ENCODE results near the gene TXNRD1. TPM values are rescaled to one million over a fixed set of nuclear protein-coding genes. Genes with fewer than 3 reads are reported as not detected.
"Not testable (repeated sequence)": the region's sequence is repeated elsewhere in the genome, so short reads cannot be mapped to it uniquely, and the experiment has no call there.

Gene TXNRD1
- polyA plus RNA-seq, 4 donors, result 54.0 to 72.7 (median 59.0) TPM

DNA sequence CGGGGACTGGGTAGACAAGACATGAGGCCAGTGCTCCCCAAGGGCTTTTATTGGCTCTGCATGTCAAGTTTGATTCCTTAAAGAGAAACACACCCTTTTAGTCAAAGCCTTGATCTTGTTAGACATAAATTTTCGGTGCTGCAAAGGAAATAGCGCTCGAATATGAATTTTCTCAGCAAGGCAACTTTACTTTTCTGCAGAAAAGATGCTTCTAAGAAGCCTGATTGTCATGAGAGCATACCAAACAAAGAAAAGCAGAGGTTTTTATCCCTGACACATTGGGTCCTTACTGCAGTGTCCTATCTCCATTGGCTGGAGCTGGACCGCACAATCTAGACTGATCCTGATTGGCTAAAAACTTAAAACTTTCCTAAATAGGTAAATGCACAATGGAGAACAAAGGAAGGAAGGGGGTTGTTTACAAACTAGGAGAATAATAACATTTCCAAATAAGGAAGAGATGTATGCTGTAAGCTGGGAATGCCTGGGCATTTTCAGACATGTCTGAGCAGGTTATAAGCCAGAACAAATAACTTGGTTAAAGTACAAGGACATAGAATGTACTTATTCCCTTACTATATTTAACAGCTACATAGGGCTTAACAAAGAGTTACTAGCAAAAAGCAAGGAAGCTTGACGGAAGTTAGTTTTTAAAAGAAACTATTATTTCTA, 17.2 kb downstream of the TXNRD1 start:
- no peak for DNase-seq (ENCODE audit: low read depth in 4 of 4, low spot score in 3 of 4)

DNA sequence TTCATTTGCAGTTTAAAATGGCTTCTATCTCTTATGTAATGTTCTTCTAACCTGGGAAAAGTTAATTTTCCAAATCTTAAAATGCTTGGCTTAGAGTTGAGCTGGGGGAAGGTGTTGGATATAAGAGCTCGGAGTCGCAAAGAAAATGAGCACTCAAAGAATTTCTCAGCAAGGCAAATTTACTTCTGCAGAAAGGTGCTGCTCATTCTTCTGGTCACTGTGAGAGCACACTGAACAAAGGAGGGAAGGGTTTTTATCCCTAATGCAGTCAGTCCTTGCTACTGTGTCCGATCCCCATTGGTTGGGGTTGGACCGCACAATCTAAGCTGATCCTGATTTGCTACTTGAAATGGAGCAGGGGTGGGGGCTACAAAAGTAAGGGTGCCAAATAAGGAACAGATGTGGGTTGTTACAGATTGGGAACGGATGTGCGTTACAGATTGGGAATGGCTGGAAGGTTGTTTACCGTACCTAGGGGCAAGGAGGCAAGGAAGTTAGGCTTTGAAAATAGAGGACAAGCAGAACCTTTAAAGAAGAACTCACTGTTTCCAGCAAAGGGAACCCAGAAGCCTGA, 19.4 kb downstream of the TXNRD1 start:
- no peak for DNase-seq (ENCODE audit: low read depth in 4 of 4, low spot score in 3 of 4)

DNA sequence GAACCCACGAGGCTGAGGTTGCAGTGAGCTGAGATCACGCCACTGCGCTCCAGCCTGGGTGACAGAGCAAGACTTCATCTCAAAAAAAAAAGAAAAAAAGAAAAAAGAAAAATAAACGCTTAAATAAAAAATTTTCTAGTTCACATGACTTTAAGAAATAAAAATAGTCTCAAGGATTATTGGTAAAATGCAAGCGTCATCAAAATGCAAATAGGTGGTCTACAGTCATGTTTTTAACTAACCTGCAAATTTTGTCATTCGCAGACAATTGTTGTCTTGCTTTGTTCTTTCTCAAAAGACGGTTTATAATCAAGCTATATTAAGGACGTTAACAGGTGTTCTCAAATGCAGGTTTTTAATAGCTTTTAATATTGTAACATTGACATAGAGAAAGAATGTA, 22.4 kb downstream of the TXNRD1 start:
- no peak for DNase-seq (ENCODE audit: low read depth in 4 of 4, low spot score in 3 of 4)

DNA sequence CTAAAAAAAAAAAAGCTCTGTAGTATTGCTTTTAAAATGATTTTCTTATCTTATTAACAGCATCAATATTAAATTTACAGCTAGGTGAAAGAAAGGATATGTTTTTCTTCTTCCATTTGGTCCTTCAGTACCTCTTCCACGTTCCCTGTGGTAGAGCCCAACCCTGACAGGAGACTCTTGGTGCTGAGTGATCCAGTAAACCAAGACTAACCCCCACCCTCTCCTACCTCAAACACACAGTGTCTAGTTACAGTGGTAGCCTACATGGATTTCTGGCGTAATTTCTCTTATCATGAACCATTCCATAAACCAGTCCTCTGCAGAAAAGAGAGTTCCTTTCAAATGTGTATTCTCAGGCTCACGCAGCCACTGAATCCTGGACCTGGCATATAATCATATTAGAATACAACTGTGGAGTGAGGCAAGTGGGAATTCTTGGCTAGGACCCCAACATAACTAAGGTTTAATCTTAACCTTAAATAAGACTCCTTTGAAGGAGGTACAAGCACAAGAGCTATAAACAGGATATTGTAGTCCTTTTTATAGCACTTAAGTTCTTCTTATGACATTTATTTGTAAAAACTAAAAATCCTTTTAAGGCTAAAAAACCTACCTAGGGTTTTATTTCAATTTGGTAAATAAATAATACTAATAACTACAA, 27.1 kb downstream of the TXNRD1 start:
- DNase-seq (ENCODE audit: low read depth in 4 of 4, low spot score in 3 of 4), result no peak

DNA sequence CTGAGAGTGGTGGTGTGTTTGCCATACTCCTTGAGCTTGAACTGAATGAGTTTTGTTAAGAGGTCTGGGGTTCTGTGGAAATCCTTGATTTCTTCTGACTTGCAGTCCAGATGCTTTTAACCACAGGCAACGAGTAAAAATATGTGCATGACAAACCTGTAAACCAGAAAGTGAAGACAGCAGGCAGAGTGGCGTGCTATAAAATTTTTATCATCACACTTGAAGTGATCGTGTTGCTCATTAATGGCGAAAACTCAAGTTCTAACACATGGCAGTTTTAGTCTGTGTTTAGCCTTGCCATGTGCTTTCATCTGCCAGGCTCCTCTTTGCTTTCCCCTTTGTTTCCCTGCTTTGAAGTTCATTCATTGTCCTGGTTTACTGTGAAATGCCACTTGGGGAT, 28.0 kb downstream of the TXNRD1 start:
- DNase-seq (ENCODE audit: low read depth in 4 of 4, low spot score in 3 of 4), result no peak

DNA sequence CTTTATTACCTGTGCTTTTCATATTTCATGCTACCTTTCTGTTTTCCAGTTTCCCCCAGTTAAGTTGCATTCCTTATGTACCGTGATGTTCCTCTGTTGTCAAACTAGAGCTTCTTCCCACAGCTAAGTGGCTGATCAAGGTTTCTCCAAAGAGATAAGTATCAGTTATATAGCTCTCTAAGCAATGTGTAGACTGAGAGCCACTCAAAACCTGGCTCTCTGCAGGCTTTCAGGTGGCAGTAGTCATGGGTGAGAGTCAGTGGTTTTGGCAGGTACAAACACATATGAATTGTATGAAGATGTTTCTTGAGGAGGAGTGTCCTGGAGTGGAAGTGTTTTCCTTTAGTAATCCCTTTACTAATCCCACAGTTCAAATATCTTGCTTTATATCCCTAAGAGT, 28.4 kb downstream of the TXNRD1 start:
- DNase-seq (ENCODE audit: low read depth in 4 of 4, low spot score in 3 of 4), result no peak

DNA sequence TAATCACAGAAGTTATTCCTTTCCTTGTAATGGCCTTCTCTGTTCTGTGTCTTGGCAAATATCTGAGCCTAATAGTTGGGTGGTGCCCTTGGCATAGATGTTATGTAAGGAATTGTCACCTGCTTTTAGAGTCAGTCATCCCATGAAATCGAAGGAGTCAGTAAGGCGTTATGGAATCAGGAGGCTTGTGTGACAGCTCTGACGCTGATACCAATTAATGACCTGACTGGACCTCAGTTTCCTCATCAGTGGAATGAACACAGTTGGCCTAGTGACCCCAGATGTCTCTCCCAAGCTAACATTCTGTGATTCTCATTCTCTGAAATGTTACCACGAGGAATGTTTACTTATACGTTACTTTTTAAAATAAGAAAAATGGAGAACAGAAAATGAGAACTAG, 32.1 kb downstream of the TXNRD1 start:
- DNase-seq (ENCODE audit: low read depth in 4 of 4, low spot score in 3 of 4), result no peak

DNA sequence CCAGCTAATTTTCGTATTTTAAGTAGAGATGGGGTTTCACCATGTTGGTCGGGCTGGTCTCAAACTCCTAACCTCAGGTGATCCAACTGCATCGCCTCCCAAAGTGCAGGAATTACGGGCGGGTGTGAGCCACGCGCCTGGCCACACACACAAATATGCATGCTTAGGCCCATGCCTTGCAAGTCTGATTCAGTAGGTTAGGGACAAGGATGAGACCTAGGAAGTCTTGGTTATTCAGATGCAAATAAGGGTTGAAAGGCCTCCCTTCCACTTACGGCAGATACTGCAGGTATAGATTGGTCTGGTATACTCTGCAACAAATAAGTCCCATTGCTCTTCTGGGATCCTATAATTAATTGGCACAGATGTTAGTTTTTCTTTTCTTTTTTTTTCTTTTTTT, 32.9 kb downstream of the TXNRD1 start:
- no peak for DNase-seq (ENCODE audit: low read depth in 4 of 4, low spot score in 3 of 4)

DNA sequence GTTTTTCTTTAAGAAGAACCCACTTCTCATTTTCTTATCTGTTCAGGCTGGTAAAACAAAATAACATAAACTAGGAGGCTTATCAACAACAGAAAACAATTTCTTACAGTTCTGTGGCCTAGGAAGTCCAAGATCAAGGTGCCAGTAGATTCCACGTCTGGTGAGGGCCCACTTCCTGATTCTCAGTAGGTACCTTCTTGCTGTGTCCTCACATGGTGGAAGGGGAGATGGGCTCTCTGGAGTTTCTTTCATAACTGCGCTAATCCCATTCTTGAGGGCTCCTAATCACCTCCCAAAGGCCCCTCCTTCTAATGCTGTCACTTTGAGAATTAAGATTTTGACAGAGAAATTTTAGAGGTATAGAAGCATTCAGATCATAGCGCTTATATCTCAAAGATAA, 33.4 kb downstream of the TXNRD1 start:
- no peak for DNase-seq (ENCODE audit: low read depth in 4 of 4, low spot score in 3 of 4)

DNA sequence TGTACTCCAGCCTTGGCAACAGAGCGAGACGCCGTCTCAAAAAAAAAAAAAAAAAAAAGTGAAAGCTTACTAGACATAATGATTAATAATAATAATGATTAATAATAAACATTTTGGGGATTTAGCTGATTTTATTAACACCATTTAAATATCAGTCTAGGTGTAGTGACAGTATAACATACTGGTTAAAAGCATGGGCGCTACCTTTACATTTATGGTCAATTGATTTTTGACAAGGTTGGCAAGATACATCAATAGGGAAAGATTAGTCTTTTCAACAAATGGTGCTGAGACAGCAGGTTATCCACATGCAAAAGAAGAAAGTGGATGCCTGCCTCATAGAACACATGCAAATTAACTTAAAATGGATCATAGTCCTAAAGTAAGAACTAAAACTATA, 34.3 kb downstream of the TXNRD1 start:
- no peak for DNase-seq (ENCODE audit: low read depth in 4 of 4, low spot score in 3 of 4)

DNA sequence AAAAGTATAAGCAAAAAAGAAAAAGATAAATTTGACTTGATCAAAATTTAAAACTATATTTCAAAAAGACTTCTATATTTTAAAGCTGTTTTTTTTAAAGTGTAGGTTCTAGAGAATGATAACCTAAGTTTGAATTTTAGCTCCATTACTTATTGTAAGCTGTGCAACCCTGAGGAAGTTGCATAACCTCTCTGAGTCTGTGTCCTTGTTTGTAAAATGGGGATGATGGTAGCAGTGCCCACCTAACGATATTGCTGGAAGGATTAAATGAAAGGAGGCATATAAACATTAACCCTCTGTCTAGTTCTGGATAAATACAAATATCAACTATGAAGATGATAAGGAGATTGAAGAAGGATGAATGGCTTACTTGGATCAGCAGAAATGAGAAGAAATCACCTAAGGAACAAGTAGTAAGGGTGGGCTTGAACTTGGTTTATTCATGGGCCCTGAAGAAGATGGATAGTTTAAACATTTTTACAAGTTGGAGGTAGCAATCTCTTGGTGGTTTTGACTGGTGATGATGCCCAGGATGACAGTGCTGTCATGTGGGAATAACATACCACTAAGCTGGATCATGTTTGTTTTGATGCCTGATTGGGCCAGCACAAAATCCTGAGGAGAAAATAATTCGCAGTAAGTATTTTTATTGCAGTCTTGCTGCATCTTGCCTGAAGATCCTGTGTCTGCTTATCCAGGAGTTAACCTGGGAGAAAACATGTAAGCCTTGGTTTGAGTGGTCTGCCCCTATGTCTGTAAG, 35.0 kb downstream of the TXNRD1 start:
- DNase-seq (ENCODE audit: low read depth in 4 of 4, low spot score in 3 of 4), result no peak

DNA sequence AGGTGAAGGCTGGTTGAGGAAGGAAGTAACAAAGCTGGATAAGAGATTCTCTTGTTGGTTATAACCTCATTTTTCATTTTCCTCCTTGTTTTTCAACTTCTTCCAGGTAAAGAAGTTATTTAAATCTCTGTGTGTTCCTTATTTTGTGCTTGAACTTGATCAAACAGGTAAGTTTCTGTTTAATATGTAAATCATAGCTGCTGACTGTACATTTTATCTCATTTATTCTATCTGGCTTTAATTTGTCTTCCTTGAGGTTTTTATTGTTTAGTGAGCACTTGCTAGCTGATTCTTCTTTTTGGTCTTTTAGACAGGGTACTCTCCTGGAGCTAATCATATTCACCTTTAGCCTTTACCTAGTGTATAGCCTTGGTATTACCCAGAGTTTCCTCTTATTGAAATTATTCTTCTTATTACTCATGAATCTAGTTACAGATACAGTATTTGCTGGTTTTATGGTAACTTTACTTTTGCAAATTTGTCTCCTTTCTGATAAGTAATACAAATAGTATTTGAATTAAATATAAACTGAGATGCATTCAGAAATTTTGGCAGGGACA, 42.4 kb downstream of the TXNRD1 start:
- no peak for DNase-seq (ENCODE audit: low read depth in 4 of 4, low spot score in 3 of 4)

DNA sequence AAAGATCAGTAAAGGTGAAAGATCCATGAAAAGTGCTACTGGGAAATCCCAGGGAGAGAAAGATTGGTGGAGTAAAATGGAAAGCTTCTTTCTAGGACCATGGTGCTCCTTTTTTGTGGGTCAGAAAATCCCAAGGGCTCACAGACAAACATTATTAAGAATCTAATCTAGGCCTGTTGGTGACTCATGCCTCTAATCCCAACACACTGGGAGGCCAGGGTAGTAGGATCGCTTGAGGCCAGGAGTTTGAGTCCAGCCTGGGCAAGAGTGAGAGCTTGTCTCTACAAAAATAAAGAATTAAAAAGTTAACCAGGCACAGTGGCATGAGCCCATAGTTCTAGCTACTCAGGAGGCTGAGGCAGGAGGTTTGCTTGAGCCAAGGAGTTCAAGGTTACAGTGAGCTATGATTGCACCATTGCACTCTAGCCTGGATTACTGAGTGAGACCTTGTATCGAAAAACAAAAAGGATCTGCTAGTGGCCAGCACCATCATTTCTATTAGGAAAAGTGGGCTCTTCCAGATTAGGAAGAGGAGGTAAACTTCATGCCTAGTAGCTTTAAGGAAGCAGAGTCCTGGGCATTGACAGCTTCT, 43.0 kb downstream of the TXNRD1 start:
- DNase-seq (ENCODE audit: low read depth in 4 of 4, low spot score in 3 of 4), result no peak

DNA sequence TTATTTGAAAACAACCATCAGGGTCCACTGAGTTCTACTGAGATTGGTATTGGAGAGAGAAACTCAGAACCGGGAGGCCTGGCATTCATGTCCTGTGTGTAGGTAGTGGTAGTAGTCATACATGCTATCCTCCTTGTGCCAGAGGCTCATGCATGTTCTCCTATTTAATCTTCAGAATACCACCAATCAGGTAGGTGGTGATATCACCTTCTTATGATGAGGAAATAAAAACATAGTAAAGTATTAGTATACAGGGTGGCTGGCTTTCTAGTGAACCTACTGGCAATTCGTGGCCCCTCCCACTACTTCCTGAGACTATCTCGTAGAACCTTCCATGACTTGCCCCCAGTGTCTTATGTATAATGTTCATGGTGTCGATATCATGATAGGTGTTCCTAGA, 47.4 kb downstream of the TXNRD1 start:
- DNase-seq (ENCODE audit: low read depth in 4 of 4, low spot score in 3 of 4), result no peak

DNA sequence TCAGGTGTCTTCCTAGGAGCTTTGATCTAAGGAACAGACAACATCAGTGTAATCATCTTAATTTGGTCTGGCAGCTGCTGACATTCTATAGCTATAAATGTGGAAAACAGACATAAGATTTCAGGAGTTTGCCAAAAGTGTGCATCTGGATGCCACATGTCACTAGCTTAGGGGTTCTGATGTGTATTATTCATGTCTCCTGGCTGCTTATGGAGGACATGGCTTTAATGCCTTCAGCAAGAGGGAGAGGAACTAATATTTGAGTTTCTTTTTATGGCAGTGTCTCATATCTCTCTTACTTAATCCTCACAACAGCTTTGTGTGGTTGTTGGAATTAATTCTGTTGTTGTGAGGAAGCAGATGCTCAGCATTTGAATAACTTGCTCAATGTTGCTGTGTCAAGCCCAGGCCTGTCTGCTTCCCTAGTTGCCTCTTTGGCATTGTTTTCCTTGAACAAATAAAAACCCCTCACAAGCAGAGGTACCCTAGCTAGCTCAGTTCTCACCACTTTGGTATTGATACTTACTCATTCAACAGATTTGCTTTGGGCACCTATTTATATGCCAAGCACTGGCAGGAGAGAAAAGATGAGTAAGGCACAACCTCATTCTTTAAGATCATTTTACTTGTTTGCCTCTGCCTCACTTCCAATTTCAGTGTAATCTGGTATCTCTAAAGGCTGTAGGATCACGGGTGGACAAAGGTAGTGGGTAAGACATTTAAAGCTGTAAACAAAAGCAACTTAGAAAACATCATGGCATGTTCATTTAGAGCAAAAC, 48.2 kb downstream of the TXNRD1 start:
- DNase-seq (ENCODE audit: low read depth in 4 of 4, low spot score in 3 of 4), result no peak

DNA sequence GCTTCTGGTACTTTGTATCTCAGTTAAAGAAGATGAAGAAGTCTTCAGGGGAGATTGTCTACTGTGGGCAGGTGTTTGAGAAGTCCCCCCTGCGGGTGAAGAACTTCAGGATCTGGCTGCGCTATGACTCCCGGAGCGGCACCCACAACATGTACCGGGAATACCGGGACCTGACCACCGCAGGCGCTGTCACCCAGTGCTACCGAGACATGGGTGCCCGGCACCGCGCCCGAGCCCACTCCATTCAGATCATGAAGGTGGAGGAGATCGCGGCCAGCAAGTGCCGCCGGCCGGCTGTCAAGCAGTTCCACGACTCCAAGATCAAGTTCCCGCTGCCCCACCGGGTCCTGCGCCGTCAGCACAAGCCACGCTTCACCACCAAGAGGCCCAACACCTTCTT, 49.9 kb downstream of the TXNRD1 start:
- not testable (repeated sequence) for DNase-seq (ENCODE audit: low read depth in 4 of 4, low spot score in 3 of 4)

DNA sequence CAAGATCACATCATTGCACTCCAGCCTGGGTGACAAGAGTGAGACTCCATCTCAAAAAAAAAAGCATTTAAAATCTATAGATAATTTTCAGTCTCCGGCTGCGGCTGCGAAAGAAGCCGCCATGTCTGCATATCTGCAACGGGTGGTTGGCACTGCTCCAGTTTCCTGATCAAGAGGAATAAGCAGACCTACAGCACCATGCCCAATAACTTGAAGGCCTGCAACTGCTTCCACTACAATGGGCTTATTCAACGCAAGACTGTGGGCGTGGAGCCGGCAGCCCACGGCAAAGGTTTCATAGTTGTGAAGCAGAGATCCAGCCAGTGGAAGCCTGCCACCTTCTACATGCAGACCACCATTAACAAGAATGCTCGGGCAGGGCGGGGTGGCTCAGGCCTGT, 57.4 kb downstream of the TXNRD1 start:
- DNase-seq (ENCODE audit: low read depth in 4 of 4, low spot score in 3 of 4), result no peak

DNA sequence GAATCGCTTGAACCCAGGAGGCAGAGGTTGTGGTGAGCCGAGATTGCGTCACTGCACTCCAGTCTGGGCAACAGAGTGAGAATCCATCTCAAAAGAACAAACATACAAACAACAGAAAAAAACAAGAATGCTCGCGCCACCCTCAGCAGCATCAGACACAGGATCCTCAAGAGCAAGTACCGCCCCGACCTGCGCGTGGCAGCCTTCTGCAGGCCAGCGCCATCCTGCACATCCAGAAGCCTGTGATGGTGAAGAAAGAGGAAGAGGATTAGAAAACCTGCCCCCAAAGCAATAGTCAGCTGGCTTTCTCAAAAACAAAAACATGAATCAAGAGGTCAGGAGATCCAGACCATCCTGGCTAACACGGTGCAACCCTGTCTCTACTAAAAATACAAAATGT, 57.9 kb downstream of the TXNRD1 start:
- no peak for DNase-seq (ENCODE audit: low read depth in 4 of 4, low spot score in 3 of 4)

DNA sequence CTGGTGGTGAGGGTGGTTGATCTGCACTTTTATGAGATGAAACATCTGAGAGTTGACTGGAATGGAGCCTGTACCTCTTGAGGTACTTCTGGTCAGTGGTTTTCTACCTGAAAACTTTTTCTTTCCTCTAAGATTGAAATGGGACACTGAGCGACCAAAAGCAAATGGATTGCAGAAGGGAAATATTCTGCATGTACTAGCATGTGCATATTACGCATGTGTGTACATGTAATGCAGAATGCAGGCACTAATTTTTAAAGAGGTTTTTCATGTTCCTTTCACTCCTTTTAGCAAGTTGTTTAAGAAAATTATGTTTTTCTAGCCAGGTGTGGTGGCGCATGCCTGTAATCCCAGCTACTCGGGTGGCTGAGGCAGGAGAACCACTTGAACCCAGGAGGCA, 59.2 kb downstream of the TXNRD1 start:
- DNase-seq (ENCODE audit: low read depth in 4 of 4, low spot score in 3 of 4), result no peak

DNA sequence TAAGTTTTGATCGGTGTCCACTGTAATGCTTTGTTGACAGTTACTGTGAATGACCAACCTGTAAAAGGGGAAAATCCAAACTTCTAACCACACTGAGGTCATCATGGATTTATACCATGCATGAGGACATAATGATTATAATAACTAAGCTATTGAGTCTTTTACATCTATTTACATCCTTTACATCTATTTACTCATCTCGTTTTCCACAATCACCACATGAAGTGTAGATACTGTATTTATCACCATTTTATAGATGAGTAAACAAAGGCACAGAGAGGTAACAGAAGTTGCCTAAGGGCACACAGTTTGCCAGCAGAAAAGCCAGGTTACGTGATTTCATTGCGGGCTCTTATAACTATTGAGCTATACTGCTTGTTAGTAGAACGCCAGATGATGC, 60.1 kb downstream of the TXNRD1 start:
- no peak for DNase-seq (ENCODE audit: low read depth in 4 of 4, low spot score in 3 of 4)
